GM18861 (cell line): ENCODE data around the gene GADD45A.
A peak's percentile ranks its signal among the peaks of the same experiment; 100 is the strongest.
"Not testable (repeated sequence)": the region's sequence is repeated elsewhere in the genome, so short reads cannot be mapped to it uniquely, and the experiment has no call there.

Experiments used
- ATAC-seq: cut with Tn5 transposase; IDR thresholded peaks from one replicate; pipeline ENCODE4 v1.9.1; 2021; ENCODE audit not compliant: unreplicated experiment

The GADD45A gene, protein sequence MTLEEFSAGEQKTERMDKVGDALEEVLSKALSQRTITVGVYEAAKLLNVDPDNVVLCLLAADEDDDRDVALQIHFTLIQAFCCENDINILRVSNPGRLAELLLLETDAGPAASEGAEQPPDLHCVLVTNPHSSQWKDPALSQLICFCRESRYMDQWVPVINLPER

DNA sequence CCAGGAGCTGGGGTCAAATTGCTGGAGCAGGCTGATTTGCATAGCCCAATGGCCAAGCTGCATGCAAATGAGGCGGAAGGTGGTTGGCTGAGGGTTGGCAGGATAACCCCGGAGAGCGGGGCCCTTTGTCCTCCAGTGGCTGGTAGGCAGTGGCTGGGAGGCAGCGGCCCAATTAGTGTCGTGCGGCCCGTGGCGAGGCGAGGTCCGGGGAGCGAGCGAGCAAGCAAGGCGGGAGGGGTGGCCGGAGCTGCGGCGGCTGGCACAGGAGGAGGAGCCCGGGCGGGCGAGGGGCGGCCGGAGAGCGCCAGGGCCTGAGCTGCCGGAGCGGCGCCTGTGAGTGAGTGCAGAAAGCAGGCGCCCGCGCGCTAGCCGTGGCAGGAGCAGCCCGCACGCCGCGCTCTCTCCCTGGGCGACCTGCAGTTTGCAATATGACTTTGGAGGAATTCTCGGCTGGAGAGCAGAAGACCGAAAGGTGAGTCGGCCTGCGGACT is at the start of gene GADD45A:
Gene GADD45A, plus strand, starts transcription at position 135 of the 491 bp plus-strand sequence. Its CDS starts 294 bp downstream, at position 429.
- ATAC-seq: peak; percentile 78

DNA sequence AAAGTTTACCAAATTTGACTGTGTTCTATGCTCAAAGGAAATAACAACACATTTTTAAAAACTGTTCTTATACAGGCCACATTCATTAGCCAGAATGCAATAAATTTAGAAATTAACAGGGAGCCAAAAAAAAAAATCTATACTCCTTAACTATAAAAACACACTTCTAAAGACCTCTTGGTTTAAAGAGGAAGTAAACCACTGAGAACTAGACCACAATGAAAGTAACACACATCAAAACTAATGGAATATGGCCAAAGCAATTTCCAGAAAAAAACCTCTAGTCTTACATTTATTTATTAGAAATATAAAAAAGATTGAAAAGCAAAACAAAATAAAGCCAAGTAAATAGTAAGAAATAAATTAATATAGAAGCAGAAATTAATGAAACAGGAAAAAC is 48.9 kb upstream of the GADD45A start:
- ATAC-seq: no peak

DNA sequence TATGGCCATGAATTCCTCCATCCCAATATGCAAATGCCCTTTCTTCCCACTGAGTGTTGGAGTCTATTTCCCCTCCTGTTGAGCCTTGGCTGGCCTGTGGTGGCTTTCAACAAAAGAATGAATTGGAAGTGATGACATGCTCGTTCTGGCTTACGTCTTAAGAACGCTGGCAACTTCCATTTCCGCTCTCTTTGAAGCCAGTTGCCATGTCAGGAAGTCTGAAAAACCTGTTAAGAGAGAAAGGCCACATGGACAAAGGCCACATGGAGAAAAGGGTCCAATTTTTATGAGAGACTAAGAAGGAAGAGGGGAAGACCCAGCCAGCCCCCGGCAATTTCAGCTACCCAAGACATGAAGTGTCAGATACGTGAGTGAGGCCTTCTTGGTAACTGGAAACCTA is 45.6 kb upstream of the GADD45A start:
- no peak for ATAC-seq

DNA sequence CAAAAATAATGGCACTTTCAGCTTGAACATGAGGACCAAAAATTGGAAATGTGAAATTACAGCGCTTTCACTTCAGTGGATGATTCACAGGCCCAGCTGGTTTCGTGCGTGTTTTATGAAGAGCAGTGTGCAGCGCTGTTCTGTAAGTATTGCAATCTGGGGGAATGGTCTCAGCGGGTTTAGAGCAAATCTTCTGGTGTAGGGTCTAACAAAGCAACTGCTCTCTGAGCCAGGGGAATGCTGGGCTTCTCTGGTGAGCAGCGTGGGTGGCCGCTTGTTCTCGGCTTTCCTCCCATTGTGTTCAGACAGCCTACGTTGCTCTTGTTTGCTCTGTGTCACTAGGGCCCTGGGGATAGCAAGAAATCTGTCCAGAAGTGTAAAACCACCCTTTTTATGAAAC is 42.4 kb upstream of the GADD45A start:
- ATAC-seq: no peak

DNA sequence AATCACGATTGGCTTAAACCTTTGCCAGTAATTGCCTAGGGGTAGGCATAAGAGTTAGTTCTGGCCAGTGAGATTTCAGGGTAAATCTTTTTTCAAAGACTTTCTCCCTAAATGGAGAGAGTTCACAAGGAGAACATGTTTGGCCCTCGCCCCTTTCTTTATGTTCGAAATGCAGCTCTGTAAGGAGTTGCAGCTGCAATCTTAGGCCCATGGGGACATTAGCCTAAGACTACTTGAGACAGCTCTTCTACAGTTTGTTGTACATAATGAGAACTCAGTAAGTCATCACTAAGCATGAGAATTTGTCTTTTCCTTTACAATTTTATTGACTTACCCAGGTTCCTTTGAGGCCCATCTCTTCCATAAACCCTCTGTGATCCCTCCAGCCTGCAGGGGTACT is 40.4 kb upstream of the GADD45A start:
- ATAC-seq: no peak

DNA sequence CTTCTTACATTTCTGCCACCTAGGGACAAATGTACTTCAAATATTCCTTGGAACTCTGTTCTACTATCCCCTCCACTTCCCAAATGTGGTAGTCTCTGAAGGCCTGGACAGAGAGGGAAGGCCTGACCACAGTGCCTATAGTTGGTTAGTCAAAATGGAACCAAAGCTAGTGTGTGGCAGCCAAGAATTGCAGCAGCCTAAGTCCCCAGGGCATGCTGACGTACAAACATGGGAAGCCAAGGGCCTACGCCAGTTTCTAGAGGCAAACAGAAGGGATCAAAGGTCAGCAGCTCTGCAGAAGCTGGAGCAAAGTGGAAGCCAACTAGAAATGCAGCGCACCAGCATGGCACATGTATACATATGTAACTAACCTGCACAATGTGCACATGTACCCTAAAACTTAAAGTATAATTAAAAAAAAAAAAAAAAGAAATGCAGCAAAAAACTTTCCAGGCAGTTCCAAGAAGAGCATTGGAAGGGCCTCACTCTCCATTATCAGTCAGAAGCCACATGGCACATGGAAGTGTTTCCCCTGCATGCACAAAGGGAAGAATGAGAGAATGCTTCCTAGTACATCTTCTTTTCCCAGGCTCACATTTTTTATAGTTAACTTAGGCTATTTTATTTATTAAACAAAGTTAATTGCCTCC is 39.4 kb upstream of the GADD45A start:
- ATAC-seq: no peak

DNA sequence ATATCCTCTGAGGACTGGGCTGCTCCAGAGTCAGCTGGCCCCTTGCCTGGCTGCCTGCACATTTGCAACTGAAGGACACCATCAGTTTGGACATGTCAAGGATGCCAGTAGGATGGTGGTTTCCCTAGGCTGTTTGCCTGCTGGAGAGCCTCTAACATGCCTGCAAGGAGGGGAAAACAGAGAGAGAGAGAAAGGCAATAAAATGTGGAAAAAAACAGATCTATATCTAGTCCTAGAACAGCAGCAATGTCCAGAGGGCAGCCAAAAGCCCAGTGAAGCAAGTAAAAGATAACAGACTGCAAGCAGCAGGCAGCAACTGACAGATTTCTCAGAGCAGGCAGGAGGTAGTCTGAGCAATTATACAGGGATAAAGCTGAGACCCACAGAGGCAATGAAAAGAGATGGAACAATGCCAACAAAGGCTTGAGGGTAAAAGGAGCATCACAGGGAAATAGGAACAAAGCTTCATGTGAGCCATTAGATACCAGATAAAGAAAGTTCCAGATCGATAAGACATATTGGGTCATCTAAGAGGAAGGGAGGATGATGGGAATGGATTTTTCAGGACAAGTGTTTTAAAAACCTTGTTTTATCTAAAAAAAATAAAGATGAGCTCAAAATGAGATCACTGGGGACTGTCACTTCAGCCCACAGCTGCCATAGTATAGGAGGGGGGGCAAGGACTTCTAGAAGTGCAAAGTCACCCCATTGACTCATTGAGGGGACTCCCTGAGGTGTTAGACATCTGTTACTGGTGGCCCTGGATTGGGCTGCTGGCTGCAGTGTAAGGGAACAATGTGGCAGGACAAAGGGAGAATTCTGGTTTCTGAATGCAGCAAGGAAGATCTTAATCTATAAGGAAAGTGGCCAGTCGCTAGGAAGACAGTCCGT is 38.6 kb upstream of the GADD45A start:
- ATAC-seq: no peak

DNA sequence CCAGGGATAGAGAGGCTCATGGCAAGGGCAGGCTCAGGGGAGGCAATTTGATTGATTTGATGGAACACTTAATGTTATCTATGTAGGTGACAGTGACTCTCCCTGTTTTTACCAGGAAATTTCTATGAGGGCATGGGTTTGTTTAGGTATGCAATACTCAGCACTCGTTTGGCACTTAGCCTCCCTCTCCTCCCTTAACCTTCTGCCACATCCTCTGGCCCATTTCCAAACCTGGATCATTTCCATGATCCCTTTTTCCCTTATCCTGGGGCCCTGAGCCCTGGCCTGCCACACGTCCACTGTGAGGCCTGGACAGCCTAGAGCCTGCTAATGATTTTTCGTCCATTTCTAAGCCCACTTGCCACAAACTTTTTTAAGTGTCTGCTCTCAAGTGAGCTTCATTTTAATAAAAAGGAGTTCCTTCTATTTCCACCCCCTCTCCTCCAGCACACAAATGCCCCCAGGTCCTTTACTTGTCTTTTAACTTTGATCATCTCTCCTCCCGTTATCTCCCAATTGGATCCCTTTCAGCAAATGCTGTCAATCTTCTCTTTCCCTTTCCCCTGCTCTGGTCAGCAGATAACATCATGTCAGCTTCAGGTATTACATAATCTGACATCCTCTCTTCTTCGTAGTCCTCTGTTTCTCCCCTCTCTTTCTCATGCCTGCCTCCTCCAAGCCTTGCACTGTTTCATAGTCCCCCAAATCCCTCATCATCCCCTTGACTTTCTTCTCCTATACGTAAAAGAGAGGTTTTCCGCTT is 37.8 kb upstream of the GADD45A start:
- ATAC-seq: no peak

DNA sequence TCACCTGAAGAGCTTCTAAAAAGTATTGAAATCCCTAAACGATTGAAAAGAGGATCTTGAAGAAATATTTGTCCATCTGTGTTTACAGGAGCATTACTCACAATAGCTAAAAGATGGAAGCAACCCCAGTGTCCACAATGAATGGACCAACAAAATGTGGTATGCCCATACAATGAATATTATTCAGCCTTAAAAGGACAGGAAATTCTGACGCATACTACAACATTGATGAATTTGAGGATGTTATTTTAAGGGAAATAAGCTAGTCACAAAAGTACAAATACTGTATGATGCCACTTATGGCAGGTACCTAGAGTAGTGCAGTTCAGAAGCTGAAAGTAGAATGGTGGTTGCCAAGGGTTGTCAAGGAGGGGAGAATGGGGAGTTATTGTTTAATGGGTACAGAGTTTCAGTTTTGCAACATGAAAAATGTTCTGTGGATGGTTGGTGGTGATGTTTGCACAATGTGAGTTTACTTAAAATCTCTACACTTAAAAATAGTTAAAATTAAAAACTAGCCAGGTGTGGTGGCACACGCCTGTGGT is 37.1 kb upstream of the GADD45A start:
- ATAC-seq: no peak

DNA sequence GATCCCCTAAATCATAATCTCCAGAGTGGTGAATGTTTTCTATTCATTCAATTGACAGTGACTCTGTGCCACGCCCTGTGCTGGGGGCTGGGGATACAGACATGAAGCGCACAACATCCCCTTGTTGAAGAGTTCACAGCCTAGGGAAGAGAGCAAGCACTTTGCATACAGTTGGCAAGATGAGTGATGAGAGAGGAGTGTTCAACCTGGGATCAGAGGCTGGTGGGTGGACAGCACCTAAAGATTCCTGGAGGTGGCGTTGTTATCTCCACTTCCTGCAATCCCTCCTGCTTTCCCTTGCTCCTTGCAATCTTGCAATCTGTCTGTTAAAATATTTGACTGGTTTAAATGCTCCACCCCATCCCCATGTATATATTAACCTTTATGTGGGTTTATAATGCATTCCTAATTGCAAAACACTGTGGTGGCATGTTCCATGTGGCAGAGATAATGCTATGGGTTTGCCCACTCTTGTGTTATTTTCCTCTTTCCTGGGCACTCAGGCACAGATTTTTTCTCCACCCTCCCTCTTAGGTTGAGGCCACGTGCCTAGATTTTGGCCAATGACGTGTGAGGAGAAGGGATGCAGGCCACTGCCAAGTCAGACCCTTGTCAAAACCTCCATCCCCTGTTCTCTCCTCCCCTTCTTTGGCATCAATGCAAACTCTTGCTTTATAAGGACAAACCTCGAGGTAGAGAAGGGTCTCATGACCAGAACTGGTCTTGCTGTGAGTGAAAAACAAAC is 36.2 kb upstream of the GADD45A start:
- no peak for ATAC-seq

DNA sequence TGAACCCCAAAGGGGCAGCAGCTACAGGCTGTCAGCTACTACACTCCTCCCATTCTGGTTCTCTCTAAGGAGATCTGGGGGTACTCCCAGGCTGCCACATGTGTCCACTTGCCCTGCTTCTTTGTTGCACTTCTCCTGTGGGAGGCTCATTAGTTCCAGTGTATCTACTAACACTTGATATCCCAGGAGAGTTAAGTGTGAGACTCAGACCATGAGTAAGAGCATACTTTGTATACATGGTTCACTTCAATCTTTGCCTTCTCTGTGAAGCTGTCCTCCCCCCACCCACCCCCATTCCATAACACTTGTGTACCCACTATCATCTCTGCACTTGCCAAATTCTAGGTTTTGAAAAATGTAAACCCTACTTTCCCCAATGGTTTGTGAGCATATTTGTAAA is 34.9 kb upstream of the GADD45A start:
- no peak for ATAC-seq

DNA sequence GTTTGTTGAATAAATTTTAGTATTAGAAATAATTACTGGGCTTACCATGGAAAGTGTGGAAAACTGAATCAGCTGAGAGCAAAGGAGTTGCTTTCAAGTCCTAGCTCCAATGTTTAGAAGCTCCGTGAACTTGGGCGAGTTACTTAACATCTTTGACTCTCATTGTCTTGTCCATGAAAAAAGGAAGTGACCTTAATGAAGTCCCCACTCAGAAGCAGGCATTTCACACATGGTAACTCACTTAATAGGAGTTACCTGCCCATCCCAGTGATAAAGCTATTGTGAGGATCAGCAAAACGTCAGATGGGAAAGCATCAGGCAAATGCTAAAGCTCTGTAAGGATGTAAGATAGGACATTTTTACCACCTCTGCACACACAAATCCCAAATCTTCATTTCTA is 34.0 kb upstream of the GADD45A start:
- ATAC-seq: no peak

DNA sequence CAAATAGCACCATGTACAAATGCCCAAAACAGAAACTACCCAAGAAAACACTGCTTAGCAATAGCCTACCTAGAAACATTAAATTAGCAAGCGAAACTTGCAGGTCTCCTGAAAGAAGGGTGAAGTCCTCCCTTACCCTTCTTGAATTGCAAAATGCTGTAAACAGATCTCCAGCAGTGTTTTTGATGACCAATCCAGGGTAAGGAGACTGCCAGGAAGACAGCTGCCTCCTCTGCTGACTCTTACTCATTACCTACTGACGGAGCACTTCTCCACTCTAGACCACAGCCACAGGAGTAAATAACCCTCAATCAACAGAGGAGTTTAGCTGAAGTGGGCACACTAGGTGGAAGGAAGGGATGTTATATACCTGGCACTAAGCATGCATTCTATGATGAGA is 32.2 kb upstream of the GADD45A start:
- ATAC-seq: no peak

DNA sequence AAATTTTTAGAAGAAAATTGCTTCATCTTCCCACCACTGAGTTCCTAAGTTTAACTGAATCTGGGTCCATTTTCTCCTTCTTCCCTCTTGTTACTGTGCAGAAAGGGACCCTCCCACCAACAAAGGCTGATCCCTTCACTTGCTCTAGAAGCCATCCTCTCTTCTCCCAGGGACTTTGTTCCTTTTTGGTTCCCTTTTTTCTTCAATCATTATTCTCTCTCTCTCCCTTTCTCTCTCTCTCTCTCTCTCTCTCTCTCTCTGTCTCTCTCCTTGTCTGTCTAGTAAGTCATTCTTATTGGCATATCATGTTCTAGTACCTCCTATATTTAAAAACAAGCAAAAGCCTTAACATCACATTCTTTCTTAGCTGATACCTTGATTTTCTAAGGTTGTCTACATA is 31.7 kb upstream of the GADD45A start:
- ATAC-seq: no peak

DNA sequence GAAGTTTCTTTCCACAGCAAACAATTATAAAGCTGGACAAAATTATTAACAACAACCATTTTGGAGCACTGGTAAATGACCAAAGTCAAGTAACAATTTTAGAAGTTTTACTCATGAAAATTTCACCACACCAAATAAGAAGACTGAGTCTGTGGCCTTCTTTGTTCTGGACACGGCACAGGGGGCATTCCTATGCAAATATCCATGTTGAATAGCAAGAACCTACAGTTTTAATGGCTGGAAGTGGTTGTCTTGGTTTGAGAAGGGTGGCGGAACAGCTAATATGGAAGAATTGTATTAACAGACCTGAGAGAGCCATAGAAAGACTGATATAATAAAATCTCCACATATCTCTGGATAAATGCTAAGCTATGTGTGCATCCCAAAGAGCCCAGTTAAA is 29.4 kb upstream of the GADD45A start:
- ATAC-seq: no peak

DNA sequence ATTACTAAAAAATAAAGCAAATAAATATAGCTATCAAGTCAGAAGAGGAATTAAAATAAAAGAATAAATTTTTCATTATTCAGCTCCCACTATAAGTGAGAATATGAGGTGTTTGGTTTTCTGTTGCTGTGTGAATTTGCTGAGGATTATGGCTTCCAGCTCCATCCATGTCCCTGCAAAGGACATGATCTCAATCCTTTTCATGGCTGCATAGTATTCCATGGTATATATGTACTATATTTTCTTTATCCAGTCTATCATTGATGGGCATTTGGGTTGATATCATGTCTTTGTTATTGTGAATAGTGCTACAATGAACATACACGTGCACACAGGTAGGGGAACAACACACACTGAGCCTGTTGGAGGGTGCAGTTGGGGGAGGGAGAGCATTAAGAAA is 27.8 kb upstream of the GADD45A start:
- ATAC-seq: not testable (repeated sequence)

DNA sequence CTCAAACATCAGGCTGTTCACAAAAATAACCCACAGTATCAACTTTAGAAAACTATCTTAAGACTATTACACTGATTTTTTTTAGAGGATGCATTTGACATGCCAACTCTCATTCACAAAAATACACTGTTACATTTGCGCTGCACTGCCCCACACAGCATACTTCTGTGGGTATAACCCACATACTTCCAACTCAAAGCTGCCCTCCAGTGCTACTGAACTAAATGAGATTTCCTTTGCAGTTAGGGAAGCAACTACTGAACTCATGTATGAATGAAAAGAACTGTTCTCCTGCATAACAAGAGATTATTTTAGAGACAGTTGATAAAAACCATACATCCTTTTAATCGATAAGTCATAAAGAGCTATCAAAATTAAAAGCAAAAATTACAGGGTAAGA is 25.8 kb upstream of the GADD45A start:
- ATAC-seq: no peak

DNA sequence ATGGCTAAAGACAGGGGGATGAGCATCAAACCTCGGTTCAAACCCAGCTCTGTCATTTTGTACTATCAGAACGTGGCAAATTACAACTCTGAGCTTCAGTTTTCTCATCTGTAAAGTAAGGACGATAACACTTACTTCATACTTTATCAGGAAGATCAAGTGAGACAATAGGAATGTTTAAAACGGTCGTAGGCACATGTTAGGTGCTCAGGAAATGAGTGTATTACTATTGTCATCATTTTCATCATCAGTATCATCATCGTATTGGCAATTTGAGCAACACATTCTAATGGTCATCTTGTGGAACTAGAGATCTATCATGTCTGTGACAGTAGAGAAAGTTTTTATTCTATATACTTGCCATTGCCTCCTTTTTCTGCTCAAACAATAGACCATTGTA is 22.1 kb upstream of the GADD45A start:
- ATAC-seq: no peak

DNA sequence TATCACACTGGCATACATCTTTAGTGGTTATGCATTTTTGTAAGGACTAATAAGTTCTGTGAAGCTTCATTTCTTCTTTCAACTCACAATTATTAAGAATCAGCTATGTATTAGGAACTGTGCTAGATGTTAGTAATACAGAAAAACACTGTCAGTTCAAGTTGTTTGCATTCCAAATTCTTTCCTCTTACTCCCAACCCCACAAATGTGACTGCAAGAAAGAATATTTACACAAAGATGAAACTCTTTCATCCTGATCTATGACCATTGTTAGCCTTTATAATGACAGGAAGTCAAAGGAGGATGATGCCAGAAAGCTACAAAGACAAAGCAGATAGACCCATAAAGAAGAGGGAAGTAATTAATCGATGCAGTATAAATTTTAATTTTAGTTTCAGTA is 21.0 kb upstream of the GADD45A start:
- no peak for ATAC-seq

DNA sequence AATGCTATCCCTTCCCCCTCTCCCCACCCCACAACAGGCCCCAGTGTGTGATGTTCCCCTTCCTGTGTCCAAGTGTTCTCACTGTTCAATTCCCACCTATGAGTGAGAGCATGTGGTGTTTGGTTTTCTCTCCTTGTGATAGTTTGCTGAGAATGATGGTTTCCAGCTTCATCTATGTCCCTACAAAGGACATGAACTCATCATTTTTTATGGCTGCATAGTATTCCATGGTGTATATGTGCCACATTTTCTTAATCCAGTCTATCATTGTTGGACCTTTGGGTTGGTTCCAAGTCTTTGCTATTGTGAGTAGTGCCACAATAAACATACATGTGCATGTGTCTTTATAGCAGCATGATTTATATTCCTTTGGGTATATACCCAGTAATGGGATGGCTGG is 19.7 kb upstream of the GADD45A start:
- ATAC-seq: not testable (repeated sequence)
